Renal pelvis (tissue), 4 donors: Measurements from ENCODE around the gene CRACR2B. TPM values are rescaled to one million over a fixed set of nuclear protein-coding genes. Genes with fewer than 3 reads are reported as not detected.

ENCODE experiments used
- DNase-seq: peaks from one replicate; pipeline ENCODE4 v3.0.0-alpha.2; 2013
- polyA plus RNA-seq, 3 donors: library from polyadenylated mRNA; unstranded; fragments of 120-200 nt; gene quantifications; one replicate each; pipeline ENCODE4 v1.2.1, GENCODE V29; 2013; ENCODE audit not compliant: insufficient read length in 3 of 3

CRACR2B gene
- polyA plus RNA-seq, 3 donors, result 16.7 to 21.7 (median 20.0) TPM

DNA sequence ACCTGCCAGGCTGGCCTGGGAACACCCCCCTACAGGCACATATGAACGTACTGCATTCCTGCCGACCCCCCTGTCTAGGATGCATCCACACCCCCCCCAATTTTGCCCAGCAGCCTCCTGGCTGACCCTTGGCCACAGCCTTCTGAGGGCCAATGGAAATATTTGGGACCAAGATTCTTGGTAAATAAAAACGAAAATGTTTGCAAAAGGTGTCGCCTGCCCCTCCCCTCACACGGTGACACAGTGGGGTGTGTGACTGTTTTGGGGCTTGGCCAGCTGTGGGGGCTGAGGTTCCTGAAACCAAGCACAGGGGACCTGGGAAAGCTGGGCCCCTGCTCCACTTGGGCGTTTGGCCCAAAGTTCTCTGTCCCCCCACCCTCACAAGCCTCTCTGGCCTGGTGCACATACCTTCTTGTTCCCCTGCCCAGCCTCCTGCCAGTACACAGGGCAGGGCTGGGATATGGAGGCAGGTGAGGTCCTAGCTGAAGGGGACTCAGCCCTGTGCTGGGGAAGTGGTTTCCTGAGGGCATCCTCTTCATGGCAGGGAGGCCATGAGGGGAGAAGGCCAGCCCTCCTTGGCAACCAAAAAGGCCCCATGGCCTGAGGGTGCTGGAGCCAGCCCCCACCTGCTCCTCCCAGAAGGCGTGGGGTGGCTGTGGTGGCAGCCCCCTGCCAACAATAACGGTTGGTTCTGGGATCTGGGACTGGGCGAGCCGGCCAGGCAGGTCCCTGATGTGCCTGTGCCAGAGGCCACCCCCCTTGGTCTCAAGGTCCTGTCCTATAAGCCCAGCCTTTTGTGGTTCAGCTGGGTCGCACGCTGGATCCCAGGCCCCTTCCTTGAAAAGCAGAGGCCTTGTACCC is 2.1 kb upstream of the CRACR2B start:
- DNase-seq, result no peak

GRCh38 chr11:826227-826621 is 1.5 kb upstream of the CRACR2B start:
- no peak for DNase-seq

- no peak for DNase-seq
Measured at GRCh38 chr11:826836-827145, 928 bp upstream of the CRACR2B start.

GRCh38 chr11:827146-827896 is 398 bp upstream of the CRACR2B start:
- DNase-seq, result no peak

DNA sequence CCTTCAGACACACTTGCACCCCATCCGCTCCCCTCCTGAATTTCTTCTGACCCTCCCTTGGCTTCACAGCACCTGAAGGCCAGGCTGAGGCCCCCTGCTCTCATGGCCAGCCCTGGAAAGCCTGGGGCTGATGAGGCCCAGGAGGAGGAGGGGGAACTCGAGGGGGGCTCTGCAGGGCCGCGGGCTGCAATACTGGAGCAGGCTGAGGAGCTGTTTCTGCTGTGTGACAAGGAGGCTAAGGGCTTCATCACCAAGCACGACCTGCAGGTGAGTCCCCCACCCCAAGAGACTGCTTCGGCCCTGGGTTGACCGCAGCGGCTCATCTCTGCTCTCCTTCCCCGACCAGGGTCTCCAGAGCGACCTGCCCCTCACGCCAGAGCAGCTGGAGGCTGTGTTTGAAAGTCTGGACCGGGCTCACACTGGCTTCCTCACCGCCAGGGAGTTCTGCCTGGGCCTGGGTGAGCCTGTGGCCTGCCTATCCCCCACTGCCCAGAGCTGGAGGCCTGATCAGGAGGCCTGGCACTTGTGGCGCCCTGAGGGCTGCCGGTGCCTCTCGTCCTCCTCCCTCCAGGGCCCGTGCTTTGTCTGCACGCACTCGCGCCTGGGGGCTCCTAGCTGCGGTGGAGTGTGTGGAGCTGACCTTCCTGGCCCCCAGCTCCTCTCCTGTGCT is 922 bp downstream of the CRACR2B start:
- no peak for DNase-seq

GRCh38 chr11:829176-829846 is 1.6 kb downstream of the CRACR2B start:
- no peak for DNase-seq

DNA sequence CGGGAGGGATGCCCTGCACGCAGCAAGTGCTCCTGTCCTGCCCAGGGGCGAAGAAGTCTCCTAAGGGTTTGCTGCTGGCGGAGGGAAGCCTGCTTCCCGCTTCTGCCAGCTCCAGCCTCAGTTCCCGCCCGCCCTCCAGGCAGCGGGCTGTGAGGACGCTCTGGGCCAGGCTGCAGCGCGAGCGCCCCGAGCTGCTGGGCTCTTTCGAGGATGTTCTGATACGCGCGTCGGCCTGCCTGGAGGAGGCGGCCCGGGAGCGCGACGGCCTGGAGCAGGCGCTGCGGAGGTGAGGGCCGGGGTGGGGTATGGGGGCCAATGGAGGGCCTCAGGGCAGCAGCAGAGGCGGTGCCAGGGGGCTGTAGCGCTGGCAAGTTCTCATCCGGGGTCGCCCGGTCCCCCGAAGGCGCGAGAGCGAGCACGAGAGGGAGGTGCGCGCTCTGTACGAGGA is 2.2 kb downstream of the CRACR2B start:
- DNase-seq, result no peak

- DNase-seq, result peak; percentile 73
Measured at GRCh38 chr11:830295-831117, 2.8 kb downstream of the CRACR2B start.

GRCh38 chr11:831118-831864 is 3.6 kb downstream of the CRACR2B start:
- no peak for DNase-seq

DNA sequence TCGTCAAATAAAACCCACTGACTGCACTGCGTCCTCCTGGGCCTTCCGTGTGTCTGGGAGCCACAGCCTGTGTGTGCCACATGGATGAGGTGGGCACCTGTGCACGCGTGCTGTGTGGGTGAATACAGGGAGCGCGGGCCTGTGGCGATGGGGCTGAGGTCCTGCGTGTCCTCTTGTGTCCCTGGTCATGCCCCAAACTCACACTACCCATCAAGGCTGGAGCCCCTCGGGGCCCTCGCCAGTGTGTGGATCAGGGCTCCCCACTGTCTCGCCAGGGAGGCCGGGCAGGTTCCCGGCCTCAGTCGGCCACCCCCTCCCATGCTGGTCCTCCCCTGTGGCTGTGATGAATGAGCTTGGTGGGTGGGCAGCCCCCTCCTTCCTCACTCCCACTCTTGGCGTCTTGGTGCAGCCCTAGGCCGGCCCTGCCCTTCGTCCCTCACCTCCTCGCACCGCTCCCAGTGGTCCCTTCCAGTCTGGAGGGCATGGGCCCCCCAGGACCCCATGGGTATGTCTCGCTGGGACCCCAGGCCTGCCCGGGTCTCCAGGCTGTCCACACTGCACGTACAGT is 4.3 kb downstream of the CRACR2B start:
- no peak for DNase-seq

DNA sequence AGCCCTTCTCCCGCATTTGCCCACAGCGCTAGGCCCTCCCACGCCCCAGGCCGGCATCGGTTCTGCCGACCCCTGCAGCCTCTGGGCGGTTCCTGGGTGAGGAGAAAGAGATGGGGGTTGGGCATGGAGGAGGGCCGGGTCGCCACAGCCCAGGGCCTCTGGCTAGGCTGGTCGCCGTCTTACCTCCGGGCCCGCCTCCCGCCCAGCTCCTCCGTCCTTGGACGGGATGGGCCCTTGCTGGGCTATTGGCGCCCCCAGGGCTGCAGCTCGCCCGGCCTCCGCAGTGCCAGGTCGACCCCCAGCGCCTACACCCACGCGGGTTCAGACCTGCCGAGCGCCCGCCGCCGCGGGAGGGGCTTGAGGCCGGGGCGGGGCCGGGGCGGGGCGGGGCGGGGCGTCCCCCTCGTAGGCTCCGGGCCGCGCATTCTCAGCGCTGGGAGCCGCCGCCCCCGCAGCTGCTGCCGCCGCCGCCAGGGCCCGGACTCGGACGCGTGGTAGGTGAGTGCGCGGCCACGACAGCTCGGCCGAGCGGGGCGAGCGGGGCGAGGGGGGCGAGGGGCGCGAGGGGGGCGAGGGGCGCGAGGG is 4.9 kb downstream of the CRACR2B start, which contains the start of gene CD151:
TSS of gene CD151 (plus strand) at position 424 of the 585 bp plus-strand sequence. CDS start 3,118 bp downstream, outside the sequence.
- DNase-seq, result peak; percentile 65

DNA sequence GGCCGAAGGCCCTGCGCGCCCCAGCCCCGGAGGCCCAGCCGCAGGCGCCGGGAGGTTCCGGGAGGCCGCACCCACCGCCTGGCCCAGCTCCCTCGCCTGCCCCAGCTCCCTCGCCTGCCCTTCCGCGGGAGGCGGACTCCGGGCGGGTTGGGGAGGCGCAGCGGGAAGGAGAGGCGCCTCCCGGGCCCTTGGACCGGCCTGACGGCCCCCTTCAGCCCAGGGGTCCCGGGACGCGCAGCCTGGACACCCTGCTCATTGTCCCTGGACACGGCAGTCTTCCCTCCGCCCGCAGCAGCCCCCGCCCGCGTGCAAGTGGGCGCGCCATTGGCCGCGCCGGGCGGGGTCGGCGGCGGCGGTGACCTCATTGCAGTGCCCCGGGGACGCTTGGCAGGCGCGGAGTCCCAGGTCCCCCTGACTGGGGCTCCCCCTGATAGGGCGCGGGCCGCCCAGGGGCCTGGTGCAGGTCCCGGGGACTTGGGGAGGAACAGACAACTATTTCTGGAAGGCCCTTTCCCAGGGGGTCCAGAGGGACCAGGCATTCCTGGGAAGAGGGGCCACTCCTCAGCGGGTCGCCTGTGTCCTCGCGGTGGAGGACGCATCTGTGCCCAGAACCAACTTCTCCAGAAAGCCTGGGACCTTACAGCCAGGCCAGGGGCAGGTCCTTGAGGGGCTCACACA is 5.5 kb downstream of the CRACR2B start:
- DNase-seq, result peak; percentile 58

- DNase-seq, result no peak
Measured at GRCh38 chr11:833849-834311, 6.2 kb downstream of the CRACR2B start.

DNA sequence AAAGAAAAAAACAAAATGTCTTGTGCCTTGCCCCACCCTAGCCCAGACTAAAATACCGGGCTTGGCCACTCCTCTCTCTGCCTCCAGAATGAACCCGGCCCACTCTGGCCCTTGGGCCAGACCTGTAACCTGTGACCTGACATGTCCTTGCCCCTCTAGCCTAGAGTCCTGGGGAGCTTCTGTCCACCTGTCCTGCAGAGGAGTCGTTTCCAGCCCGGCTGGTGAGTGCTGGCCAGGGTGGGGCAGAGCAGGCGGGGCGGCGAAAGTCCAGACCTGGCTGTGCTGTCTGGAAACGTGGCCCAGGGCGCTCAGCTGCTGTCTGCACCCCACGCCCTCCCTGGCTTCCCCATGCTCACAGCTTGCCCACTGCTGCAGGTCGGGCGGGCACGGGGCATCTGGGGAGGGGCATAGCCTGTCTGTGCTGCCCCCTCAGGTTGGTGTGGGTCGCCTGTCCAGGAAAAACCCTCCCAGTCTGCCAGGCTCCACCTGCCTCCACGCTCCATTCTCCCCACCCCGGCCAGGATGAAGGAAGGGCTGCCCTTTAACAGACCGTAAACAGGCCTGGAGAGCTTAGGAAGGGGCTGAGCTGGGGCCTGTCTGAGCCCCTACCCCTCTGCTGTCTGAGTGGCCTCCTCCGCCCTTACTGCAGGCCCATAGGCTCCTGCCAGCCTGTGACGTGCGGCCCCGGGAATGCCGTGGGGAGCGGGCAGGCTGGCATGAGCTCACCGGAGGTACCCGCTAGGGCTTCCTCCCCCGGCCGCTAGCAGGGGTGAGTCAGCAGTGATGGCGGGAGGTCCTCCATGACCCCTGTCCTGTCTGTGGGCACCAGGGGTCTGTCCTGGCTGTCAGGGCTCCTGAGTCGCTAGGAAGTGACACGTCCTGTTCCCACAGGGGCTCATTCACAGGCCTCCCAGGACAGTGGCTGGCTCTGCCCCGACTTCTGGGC is 6.9 kb downstream of the CRACR2B start:
- DNase-seq, result peak; percentile 77

DNA sequence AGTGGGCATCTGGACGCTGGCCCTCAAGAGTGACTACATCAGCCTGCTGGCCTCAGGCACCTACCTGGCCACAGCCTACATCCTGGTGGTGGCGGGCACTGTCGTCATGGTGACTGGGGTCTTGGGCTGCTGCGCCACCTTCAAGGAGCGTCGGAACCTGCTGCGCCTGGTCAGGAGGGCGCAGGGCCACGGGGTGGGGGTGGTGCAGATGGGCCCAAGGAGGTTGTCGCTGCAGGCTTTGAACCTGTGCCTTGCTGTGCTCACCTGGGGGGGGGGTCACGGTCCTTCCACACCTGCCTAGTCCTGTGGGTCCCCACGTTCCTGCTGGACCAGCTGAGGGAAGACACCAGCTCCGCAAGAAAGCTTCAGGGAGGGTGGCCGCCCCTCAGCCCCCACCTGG is 8.6 kb downstream of the CRACR2B start:
- no peak for DNase-seq

- DNase-seq, result no peak
Measured at GRCh38 chr11:836700-837099, 9.0 kb downstream of the CRACR2B start.

GRCh38 chr11:837189-837989 is 9.7 kb downstream of the CRACR2B start:
- no peak for DNase-seq
